Vagina (tissue), 2 donors: ENCODE measurements around the gene EIPR1. TPM values are rescaled to one million over a fixed set of nuclear protein-coding genes. Genes with fewer than 3 reads are reported as not detected.

ENCODE experiments used
- DNase-seq, 2 donors: peaks; one replicate each; pipeline ENCODE4 v3.0.0-alpha.2; 2017; ENCODE audit errors: extremely low spot score in 2 of 2
- H3K27ac ChIP-seq: fragments of 200-600 bp; sonication (generic); one replicate; pipeline ENCODE4 v1.5.1; 2019
- H3K27me3 ChIP-seq: fragments of 200-600 bp; sonication (generic); one replicate; pipeline ENCODE4 v1.5.1; 2019
- H3K36me3 ChIP-seq, 2 donors: fragments of 200-600 bp; sonication (generic); one replicate each; pipeline ENCODE4 v1.5.1; 2017 to 2019
- H3K4me1 ChIP-seq: fragments of 200-600 bp; sonication (generic); one replicate; pipeline ENCODE4 v1.5.1; 2019
- H3K4me3 ChIP-seq, 2 donors: fragments of 200-600 bp; sonication (generic); 1 replicate in 1 of 2; 2 replicates in 1 of 2; pipeline ENCODE4 v1.5.1; 2016 to 2019
- H3K9me3 ChIP-seq: fragments of 200-600 bp; sonication (generic); one replicate; pipeline ENCODE4 v1.5.1; 2019
- CTCF ChIP-seq, 3 experiments: fragments of 450-650 bp in 2 of 3; fragments of 200-600 bp in 1 of 3; sonication (generic) in 1 of 3; IDR thresholded peaks; one replicate each; pipeline ENCODE4 v1.5.1; 2017 to 2019; ENCODE audit warnings: antibody characterized with exemption in 3 of 3, mild to moderate bottlenecking in 2 of 3, moderate library complexity in 2 of 3
- POLR2A ChIP-seq, 2 donors: fragments of 450-650 bp; IDR thresholded peaks; one replicate each; pipeline ENCODE4 v1.6.1; 2017; ENCODE audit warnings: antibody characterized with exemption in 2 of 2, mild to moderate bottlenecking in 2 of 2, moderate library complexity in 2 of 2
- POLR2AphosphoS5 ChIP-seq, 2 donors: sonication (generic); formaldehyde crosslinking; IDR thresholded peaks; one replicate each; pipeline ENCODE4 v1.9.0; 2017; ENCODE audit warnings: antibody characterized with exemption in 2 of 2, mild to moderate bottlenecking in 2 of 2, low read depth in 1 of 2; ENCODE audit not compliant: insufficient read depth in 1 of 2
- intact Hi-C: fragments of 100-400 bp; cut with DNase I; formaldehyde crosslinking; loops from one replicate; pipeline ENCODE4 v1.15.1; 2023
- total RNA-seq: library from RNA; depleted of rRNA; stranded (reverse); fragments of >200 nt; gene quantifications from one replicate; pipeline ENCODE4 v1.2.3, GENCODE V29; 2016

EIPR1 gene
- total RNA-seq, 1 donor from 2014 or later: 39.8 TPM

- intact Hi-C loops: no loop called here
- TF ChIP-seq POLR2A (IDR thresholded peaks at IDR 0.05): no peak
- H3K4me3 ChIP-seq: no peak overlapping the region
- H3K36me3 ChIP-seq: peaks cover 0 to 12% of the 10 kb centered on the region in 2 donors
- H3K27me3 ChIP-seq: no peaks in the 10 kb centered on the region
- no peak overlapping the region for H3K27ac ChIP-seq
- H3K9me3 ChIP-seq: no peaks in the 10 kb centered on the region
- DNase-seq: no peak
- H3K4me1 ChIP-seq: no peaks in the 10 kb centered on the region
Observed at GRCh38 chr2:3348767-3349166, 28.9 kb downstream of the EIPR1 start.

- no peaks in the 10 kb centered on the region for H3K36me3 ChIP-seq
- H3K27me3 ChIP-seq: no peaks in the 10 kb centered on the region
- H3K27ac ChIP-seq: no peak overlapping the region
- no peak for DNase-seq
- no peaks in the 10 kb centered on the region for H3K9me3 ChIP-seq
- TF ChIP-seq POLR2AphosphoS5 (IDR thresholded peaks at IDR 0.05; ENCODE audit: insufficient read depth in 1 of 2, low read depth in 1 of 2) (no peak), CTCF (IDR thresholded peaks at IDR 0.05) (no peak), POLR2A (IDR thresholded peaks at IDR 0.05) (no peak)
- intact Hi-C loops: no loop called here
- no peaks in the 10 kb centered on the region for H3K4me1 ChIP-seq
- no peak overlapping the region for H3K4me3 ChIP-seq
Observed at GRCh38 chr2:3345621-3346020, 32.0 kb downstream of the EIPR1 start.

- H3K27ac ChIP-seq: no peak overlapping the region
- no peak overlapping the region for H3K4me3 ChIP-seq
- no peaks in the 10 kb centered on the region for H3K27me3 ChIP-seq
- intact Hi-C loops: no loop called here
- no peaks in the 10 kb centered on the region for H3K9me3 ChIP-seq
- no peak for TF ChIP-seq CTCF (IDR thresholded peaks at IDR 0.05)
- TF ChIP-seq POLR2AphosphoS5 (IDR thresholded peaks at IDR 0.05; ENCODE audit: insufficient read depth in 1 of 2, low read depth in 1 of 2): no peak
- no peak for TF ChIP-seq POLR2A (IDR thresholded peaks at IDR 0.05)
- no peaks in the 10 kb centered on the region for H3K36me3 ChIP-seq
- H3K4me1 ChIP-seq: no peaks in the 10 kb centered on the region
- no peak for DNase-seq
Observed at GRCh38 chr2:3344897-3345296, 32.7 kb downstream of the EIPR1 start.

GRCh38 chr2:3343012-3343411 is 34.6 kb downstream of the EIPR1 start:
- Histone ChIP-seq H3K36me3 (no peaks in the 10 kb centered on the region), H3K9me3 (no peaks in the 10 kb centered on the region), H3K4me1 (no peaks in the 10 kb centered on the region), H3K4me3 (no peak overlapping the region), H3K27ac (no peak overlapping the region), H3K27me3 (no peaks in the 10 kb centered on the region)
- DNase-seq: no peak
- intact Hi-C loops: no loop called here
- TF ChIP-seq POLR2AphosphoS5 (IDR thresholded peaks at IDR 0.05; ENCODE audit: insufficient read depth in 1 of 2, low read depth in 1 of 2) (no peak), POLR2A (IDR thresholded peaks at IDR 0.05) (no peak), CTCF (IDR thresholded peaks at IDR 0.05) (no peak)

GRCh38 chr2:3342324-3342723 is 35.3 kb downstream of the EIPR1 start:
- no peak for DNase-seq
- Histone ChIP-seq H3K27me3 (no peaks in the 10 kb centered on the region), H3K27ac (no peak overlapping the region), H3K4me1 (no peaks in the 10 kb centered on the region), H3K36me3 (no peaks in the 10 kb centered on the region), H3K9me3 (no peaks in the 10 kb centered on the region), H3K4me3 (no peak overlapping the region)
- intact Hi-C loops: no loop called here
- TF ChIP-seq POLR2AphosphoS5 (IDR thresholded peaks at IDR 0.05; ENCODE audit: insufficient read depth in 1 of 2, low read depth in 1 of 2) (no peak), POLR2A (IDR thresholded peaks at IDR 0.05) (no peak), CTCF (IDR thresholded peaks at IDR 0.05) (no peak)

- intact Hi-C loops: no loop called here
- TF ChIP-seq CTCF (IDR thresholded peaks at IDR 0.05) (no peak), POLR2A (IDR thresholded peaks at IDR 0.05) (no peak), POLR2AphosphoS5 (IDR thresholded peaks at IDR 0.05; ENCODE audit: insufficient read depth in 1 of 2, low read depth in 1 of 2) (no peak)
- no peaks in the 10 kb centered on the region for H3K9me3 ChIP-seq
- DNase-seq: no peak
- no peak overlapping the region for H3K4me3 ChIP-seq
- no peaks in the 10 kb centered on the region for H3K36me3 ChIP-seq
- H3K27ac ChIP-seq: no peak overlapping the region
- no peaks in the 10 kb centered on the region for H3K27me3 ChIP-seq
- no peaks in the 10 kb centered on the region for H3K4me1 ChIP-seq
Observed at GRCh38 chr2:3341336-3341735, 36.3 kb downstream of the EIPR1 start.
